Right kidney (tissue), 1 donor: Measurements from ENCODE around the gene PTGES.
"Not testable (repeated sequence)": the region's sequence is repeated elsewhere in the genome, so short reads cannot be mapped to it uniquely, and the experiment has no call there.

ENCODE experiments used
- DNase-seq: peaks from one replicate; pipeline ENCODE4 v3.0.0-alpha.2; 2016

Gene PTGES

GRCh38 chr9:129770741-129771140, 17.9 kb upstream of the PTGES start:
- DNase-seq, result no peak

GRCh38 chr9:129769669-129770068, 16.8 kb upstream of the PTGES start:
- DNase-seq, result no peak

- DNase-seq, result no peak
These were observed 15.6 kb upstream of the PTGES start for GRCh38 chr9:129768486-129768885.

GRCh38 chr9:129765764-129766317, 13.0 kb upstream of the PTGES start:
- DNase-seq, result no peak

- no peak for DNase-seq
These were observed 10.4 kb upstream of the PTGES start for GRCh38 chr9:129762985-129763926.

GRCh38 chr9:129762370-129762984, 9.6 kb upstream of the PTGES start:
- not testable (repeated sequence) for DNase-seq

GRCh38 chr9:129761901-129762369, 9.1 kb upstream of the PTGES start:
- peak; percentile 61 for DNase-seq

- no peak for DNase-seq
These were observed 8.6 kb upstream of the PTGES start for GRCh38 chr9:129761293-129761900.

GRCh38 chr9:129760784-129761183, 7.9 kb upstream of the PTGES start:
- not testable (repeated sequence) for DNase-seq

GRCh38 chr9:129759804-129760502, 7.1 kb upstream of the PTGES start:
- no peak for DNase-seq

- DNase-seq, result no peak
These were observed 6.5 kb upstream of the PTGES start for GRCh38 chr9:129759319-129759718.

- DNase-seq, result no peak
These were observed 4.2 kb upstream of the PTGES start for GRCh38 chr9:129757045-129757444.

- no peak for DNase-seq
These were observed 3.3 kb upstream of the PTGES start for GRCh38 chr9:129756191-129756590.

- no peak for DNase-seq
These were observed 2.3 kb upstream of the PTGES start for GRCh38 chr9:129755151-129755550.

- DNase-seq, result peak; percentile 44
These were observed 721 bp downstream of the PTGES start for GRCh38 chr9:129751841-129752801.

- DNase-seq, result no peak
These were observed 2.7 kb downstream of the PTGES start for GRCh38 chr9:129750013-129750638.

GRCh38 chr9:129749575-129749974, 3.3 kb downstream of the PTGES start:
- no peak for DNase-seq

GRCh38 chr9:129749052-129749451, 3.8 kb downstream of the PTGES start:
- DNase-seq, result not testable (repeated sequence)

- DNase-seq, result no peak
These were observed 4.6 kb downstream of the PTGES start for GRCh38 chr9:129748249-129748648.

GRCh38 chr9:129746092-129746777, 6.6 kb downstream of the PTGES start:
- no peak for DNase-seq
